OCI-LY1 (cell line): ENCODE results near the gene CSE1L.

Experiments used
- EZH2 ChIP-seq: fragments of 200-600 bp; sonication (generic), shearing (Covaris generic); IDR thresholded peaks from 2 replicates; pipeline ENCODE4 v1.8.0; 2017; ENCODE audit warnings: borderline replicate concordance, mixed run types, mild to moderate bottlenecking, antibody characterized with exemption, low read length, moderate library complexity, mixed read lengths
- TF ChIP-seq, protein P1 (sequence below): fragments of 200-600 bp; sonication (generic), shearing (Covaris generic); IDR thresholded peaks from 2 replicates; pipeline ENCODE4 v1.5.1; 2017; ENCODE audit warnings: mild to moderate bottlenecking, antibody characterized with exemption, low read length, moderate library complexity, mixed read lengths

DNA sequence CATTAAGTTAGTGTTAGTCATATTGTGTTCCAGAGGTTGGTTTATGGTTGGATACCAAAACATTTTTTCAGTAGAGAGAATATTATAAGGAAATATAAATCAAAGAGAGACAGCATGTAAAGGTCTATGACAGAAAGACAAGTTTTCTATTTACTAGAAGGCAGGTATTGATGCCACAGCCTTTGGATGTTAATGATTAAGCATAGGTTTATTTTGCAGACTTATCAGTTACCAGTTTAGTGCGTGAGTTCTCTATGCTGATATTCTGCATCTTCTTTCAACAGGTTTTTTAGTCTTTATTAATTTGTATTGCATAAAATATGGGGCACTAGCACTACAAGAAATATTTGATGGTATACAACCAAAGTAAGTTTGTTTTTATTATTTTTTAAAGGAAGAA, 45.6 kb downstream of the CSE1L start:
- TF ChIP-seq, protein P1, sequence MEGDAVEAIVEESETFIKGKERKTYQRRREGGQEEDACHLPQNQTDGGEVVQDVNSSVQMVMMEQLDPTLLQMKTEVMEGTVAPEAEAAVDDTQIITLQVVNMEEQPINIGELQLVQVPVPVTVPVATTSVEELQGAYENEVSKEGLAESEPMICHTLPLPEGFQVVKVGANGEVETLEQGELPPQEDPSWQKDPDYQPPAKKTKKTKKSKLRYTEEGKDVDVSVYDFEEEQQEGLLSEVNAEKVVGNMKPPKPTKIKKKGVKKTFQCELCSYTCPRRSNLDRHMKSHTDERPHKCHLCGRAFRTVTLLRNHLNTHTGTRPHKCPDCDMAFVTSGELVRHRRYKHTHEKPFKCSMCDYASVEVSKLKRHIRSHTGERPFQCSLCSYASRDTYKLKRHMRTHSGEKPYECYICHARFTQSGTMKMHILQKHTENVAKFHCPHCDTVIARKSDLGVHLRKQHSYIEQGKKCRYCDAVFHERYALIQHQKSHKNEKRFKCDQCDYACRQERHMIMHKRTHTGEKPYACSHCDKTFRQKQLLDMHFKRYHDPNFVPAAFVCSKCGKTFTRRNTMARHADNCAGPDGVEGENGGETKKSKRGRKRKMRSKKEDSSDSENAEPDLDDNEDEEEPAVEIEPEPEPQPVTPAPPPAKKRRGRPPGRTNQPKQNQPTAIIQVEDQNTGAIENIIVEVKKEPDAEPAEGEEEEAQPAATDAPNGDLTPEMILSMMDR = no peak
- TF ChIP-seq EZH2 = no peak
